MCF 10A (cell line): ENCODE results near the gene SPATS2L. TPM values are rescaled to one million over a fixed set of nuclear protein-coding genes. Genes with fewer than 3 reads are reported as not detected.

ENCODE experiments used
- BruUV-seq: library from RNA; stranded (reverse); fragments of 400-500 nt; replicated peaks from 2 replicates; lab custom pipeline; 2021; lab: Mats Ljungman, UMichigan
- CTCF ChIA-PET: fragments of 300-600 bp; sonication (Branson Sonifier 250); formaldehyde crosslinking; extraction: SDS; loops from one replicate; lab custom pipeline; 2021; ENCODE audit warnings: antibody characterized with exemption, inconsistent platforms; lab: Yijun Ruan, JAX
- POLR2A ChIA-PET: fragments of 300-600, 350-650 bp; sonication (Branson Sonifier 250); formaldehyde crosslinking; extraction: SDS; loops from one replicate; lab custom pipeline; 2020; ENCODE audit warnings: antibody characterized with exemption, inconsistent platforms; lab: Yijun Ruan, JAX
- DNase-seq: peaks from one replicate; pipeline ENCODE4 v3.0.0-alpha.2; 2018; ENCODE audit not compliant: unreplicated experiment
- H3K27ac Mint-ChIP-seq: one replicate; pipeline ENCODE4 v1.8.0; 2022; ENCODE audit warnings: mild to moderate bottlenecking, low read depth, mixed read lengths; ENCODE audit not compliant: unreplicated experiment
- H3K27me3 Mint-ChIP-seq: one replicate; pipeline ENCODE4 v1.8.0; 2022; ENCODE audit warnings: mixed read lengths; ENCODE audit not compliant: insufficient read depth, unreplicated experiment
- H3K36me3 Mint-ChIP-seq: one replicate; pipeline ENCODE4 v1.8.0; 2022; ENCODE audit warnings: mild to moderate bottlenecking, moderate library complexity, mixed read lengths; ENCODE audit not compliant: insufficient read depth, unreplicated experiment
- H3K4me1 Mint-ChIP-seq: one replicate; pipeline ENCODE4 v1.8.0; 2022; ENCODE audit warnings: mixed read lengths; ENCODE audit not compliant: insufficient read depth, unreplicated experiment
- H3K4me3 Mint-ChIP-seq: one replicate; pipeline ENCODE4 v1.8.0; 2022; ENCODE audit warnings: mild to moderate bottlenecking, moderate library complexity, mixed read lengths; ENCODE audit not compliant: unreplicated experiment
- H3K9me3 Mint-ChIP-seq: one replicate; pipeline ENCODE4 v1.8.0; 2022; ENCODE audit warnings: mixed read lengths; ENCODE audit not compliant: unreplicated experiment
- CTCF ChIP-seq: fragments of 200-600 bp; IDR thresholded peaks from one replicate; pipeline ENCODE4 v1.8.0; 2022; ENCODE audit warnings: antibody characterized with exemption, mild to moderate bottlenecking; ENCODE audit not compliant: unreplicated experiment
- intact Hi-C: fragments of 100-400 bp; cut with micrococcal nuclease; formaldehyde crosslinking; loops from 2 replicates; pipeline ENCODE4 v1.14.1; 2022
- total RNA-seq: library from RNA; stranded (reverse); gene quantifications from 2 replicates; pipeline ENCODE4 v1.2.3, GENCODE V29; 2022

Gene SPATS2L
- total RNA-seq, 1 experiment from 2014 or later = 68.3 TPM

GRCh38 chr2:200477667-200478131, 171.2 kb downstream of the SPATS2L start:
- ChIA-PET CTCF (interaction anchor here (0.6 to 7.3 kb wide), 5 partner anchors 23 to 504 kb away, joined by 3 to 59 read pairs (median 5); no protein-coding TSS in a partner anchor), POLR2A (no interaction called here)

GRCh38 chr2:200479692-200480265, 173.3 kb downstream of the SPATS2L start:
- intact Hi-C loops = loop anchor here (5.0 kb wide), 1 partner anchor 172 kb away; the partner anchor contains the start of gene SPATS2L
- Mint-ChIP-seq H3K36me3 (peaks cover 33% of the 10 kb centered on the region), H3K4me1 (peaks cover 19% of the 10 kb centered on the region), H3K9me3 (no peaks in the 10 kb centered on the region), H3K4me3 (no peak overlapping the region), H3K27ac (no peak overlapping the region), H3K27me3 (no peaks in the 10 kb centered on the region)
- CTCF ChIA-PET = interaction anchor here (0.6 to 9.9 kb wide), 11 partner anchors 97 to 505 kb away, joined by 3 to 239 read pairs (median 5); partner anchors contain the start of gene SPATS2L
- no TSS peak for BruUV-seq
- peak; percentile 20 for DNase-seq
- TF ChIP-seq CTCF = no peak
- POLR2A ChIA-PET = interaction anchor here (0.7 kb wide), 1 partner anchor 504 kb away, joined by 3 read pairs; no protein-coding TSS in a partner anchor

More at GRCh38 chr2:200477667-200478131, 171.2 kb downstream of the SPATS2L start:
- H3K27me3 Mint-ChIP-seq = no peaks in the 10 kb centered on the region
- H3K4me3 Mint-ChIP-seq = no peak overlapping the region
- H3K4me1 Mint-ChIP-seq = peaks cover 12% of the 10 kb centered on the region
- no peaks in the 10 kb centered on the region for H3K9me3 Mint-ChIP-seq
- TF ChIP-seq CTCF = no peak
- intact Hi-C loops = no loop called here
- peaks cover 53% of the 10 kb centered on the region for H3K36me3 Mint-ChIP-seq
- no peak for DNase-seq
- TSS peak; percentile 78 for BruUV-seq
- no peak overlapping the region for H3K27ac Mint-ChIP-seq

- POLR2A ChIA-PET = interaction anchor here (0.7 to 2.2 kb wide), 5 partner anchors 15 to 507 kb away, joined by 3 to 11 read pairs (median 4); partner anchors contain the start of genes KCTD18 and SGO2
- Mint-ChIP-seq H3K27ac (no peak overlapping the region), H3K4me1 (peaks cover 19% of the 10 kb centered on the region), H3K27me3 (no peaks in the 10 kb centered on the region), H3K36me3 (peaks cover 22% of the 10 kb centered on the region), H3K9me3 (no peaks in the 10 kb centered on the region), H3K4me3 (no peak overlapping the region)
- no peak for TF ChIP-seq CTCF
- intact Hi-C loops = loop anchor here (5.0 kb wide), 1 partner anchor 175 kb away; the partner anchor contains the start of gene SPATS2L
- BruUV-seq = no TSS peak
- CTCF ChIA-PET = interaction anchor here (0.7 to 9.9 kb wide), 24 partner anchors 9 to 526 kb away, joined by 3 to 239 read pairs (median 5); partner anchors contain the start of genes KCTD18 and SPATS2L
- DNase-seq = no peak
These were observed 175.7 kb downstream of the SPATS2L start for GRCh38 chr2:200482194-200482593.

GRCh38 chr2:200483729-200484198, 177.3 kb downstream of the SPATS2L start:
- intact Hi-C loops = loop anchor here (1.0 to 5.0 kb wide), 2 partner anchors 176 to 220 kb away; partner anchors contain the start of gene SPATS2L
- peaks cover 14% of the 10 kb centered on the region for H3K36me3 Mint-ChIP-seq
- POLR2A ChIA-PET = interaction anchor here (1.2 to 3.3 kb wide), 5 partner anchors 14 to 510 kb away, joined by 4 to 10 read pairs (median 7); partner anchors contain the start of gene KCTD18
- H3K4me3 Mint-ChIP-seq = no peak overlapping the region
- peak; percentile 63 for DNase-seq
- BruUV-seq = no TSS peak
- peaks cover 19% of the 10 kb centered on the region for H3K4me1 Mint-ChIP-seq
- CTCF ChIA-PET = interaction anchor here (0.6 to 9.9 kb wide), 38 partner anchors 8 to 536 kb away, joined by 3 to 239 read pairs (median 5); partner anchors contain the start of gene KCTD18
- no peak overlapping the region for H3K27ac Mint-ChIP-seq
- H3K27me3 Mint-ChIP-seq = no peaks in the 10 kb centered on the region
- peak; percentile 57 for TF ChIP-seq CTCF
- H3K9me3 Mint-ChIP-seq = no peaks in the 10 kb centered on the region
